Measurements from ENCODE around the gene SEC24B. TPM values are rescaled to one million over a fixed set of nuclear protein-coding genes. Genes with fewer than 3 reads are reported as not detected.

Gene SEC24B
- 32.0 and 32.3 TPM in 2 replicates for total RNA-seq

GRCh38 chr4:109433205-109434006 lies at the start of gene SEC24B:
TSS of gene SEC24B (plus strand) at chr4:109433815. CDS start at chr4:109433870, 55 bp downstream.
- Mint-ChIP-seq H3K27ac (peak within 1 kb of the TSS; percentile 71), H3K9me3 (no peaks in the 10 kb centered on the region), H3K36me3 (ENCODE audit: low read depth) (peaks cover 19% of the 10 kb centered on the region), H3K27me3 (ENCODE audit: low read depth) (no peaks in the 10 kb centered on the region), H3K4me1 (ENCODE audit: low read depth) (peaks cover 51% of the 10 kb centered on the region), H3K4me3 (ENCODE audit: low read depth) (peak within 1 kb of the TSS; percentile 84)
- peak; percentile 86 for DNase-seq (ENCODE audit: low spot score)
- intact Hi-C loops (cut with micrococcal nuclease): loop anchor here (1.0 to 5.0 kb wide), 4 partner anchors 39 to 382 kb away; partner anchors contain the start of genes GAR1 and MCUB

GRCh38 chr4:109383823-109384222 lies 49.8 kb upstream of the SEC24B start:
- no peaks in the 10 kb centered on the region for H3K4me1 Mint-ChIP-seq (ENCODE audit: low read depth)
- no peak for DNase-seq (ENCODE audit: low spot score)
- intact Hi-C loops (cut with micrococcal nuclease): no loop called here
- no peak overlapping the region for H3K4me3 Mint-ChIP-seq (ENCODE audit: low read depth)
- peaks cover 18% of the 10 kb centered on the region for H3K27me3 Mint-ChIP-seq (ENCODE audit: low read depth)
- H3K27ac Mint-ChIP-seq: no peak overlapping the region
- H3K36me3 Mint-ChIP-seq (ENCODE audit: low read depth): no peaks in the 10 kb centered on the region
- H3K9me3 Mint-ChIP-seq: no peaks in the 10 kb centered on the region

- peaks cover 26% of the 10 kb centered on the region for H3K27me3 Mint-ChIP-seq (ENCODE audit: low read depth)
- no peak overlapping the region for H3K27ac Mint-ChIP-seq
- no peaks in the 10 kb centered on the region for H3K36me3 Mint-ChIP-seq (ENCODE audit: low read depth)
- H3K9me3 Mint-ChIP-seq: no peaks in the 10 kb centered on the region
- intact Hi-C loops (cut with micrococcal nuclease): no loop called here
- H3K4me3 Mint-ChIP-seq (ENCODE audit: low read depth): no peak overlapping the region
- H3K4me1 Mint-ChIP-seq (ENCODE audit: low read depth): no peaks in the 10 kb centered on the region
- DNase-seq (ENCODE audit: low spot score): no peak
Measured at GRCh38 chr4:109385260-109385659, 48.4 kb upstream of the SEC24B start.

- H3K4me1 Mint-ChIP-seq (ENCODE audit: low read depth): peaks cover 8% of the 10 kb centered on the region
- H3K36me3 Mint-ChIP-seq (ENCODE audit: low read depth): no peaks in the 10 kb centered on the region
- H3K9me3 Mint-ChIP-seq: no peaks in the 10 kb centered on the region
- H3K4me3 Mint-ChIP-seq (ENCODE audit: low read depth): no peak overlapping the region
- DNase-seq (ENCODE audit: low spot score): no peak
- peaks cover 25% of the 10 kb centered on the region for H3K27me3 Mint-ChIP-seq (ENCODE audit: low read depth)
- intact Hi-C loops (cut with micrococcal nuclease): no loop called here
- no peak overlapping the region for H3K27ac Mint-ChIP-seq
Measured at GRCh38 chr4:109389369-109390114, 44.1 kb upstream of the SEC24B start.

GRCh38 chr4:109390115-109390768 lies 43.4 kb upstream of the SEC24B start:
- H3K9me3 Mint-ChIP-seq: no peaks in the 10 kb centered on the region
- H3K27me3 Mint-ChIP-seq (ENCODE audit: low read depth): peaks cover 25% of the 10 kb centered on the region
- H3K27ac Mint-ChIP-seq: no peak overlapping the region
- intact Hi-C loops (cut with micrococcal nuclease): no loop called here
- no peak for DNase-seq (ENCODE audit: low spot score)
- no peak overlapping the region for H3K4me3 Mint-ChIP-seq (ENCODE audit: low read depth)
- no peaks in the 10 kb centered on the region for H3K36me3 Mint-ChIP-seq (ENCODE audit: low read depth)
- peaks cover 8% of the 10 kb centered on the region for H3K4me1 Mint-ChIP-seq (ENCODE audit: low read depth)

- Mint-ChIP-seq H3K4me3 (ENCODE audit: low read depth) (no peak overlapping the region), H3K27me3 (ENCODE audit: low read depth) (peaks cover 34% of the 10 kb centered on the region), H3K9me3 (no peaks in the 10 kb centered on the region), H3K36me3 (ENCODE audit: low read depth) (no peaks in the 10 kb centered on the region), H3K4me1 (ENCODE audit: low read depth) (peaks cover 5% of the 10 kb centered on the region), H3K27ac (no peak overlapping the region)
- no peak for DNase-seq (ENCODE audit: low spot score)
- intact Hi-C loops (cut with micrococcal nuclease): no loop called here
Measured at GRCh38 chr4:109395694-109396093, 37.9 kb upstream of the SEC24B start.

DNA sequence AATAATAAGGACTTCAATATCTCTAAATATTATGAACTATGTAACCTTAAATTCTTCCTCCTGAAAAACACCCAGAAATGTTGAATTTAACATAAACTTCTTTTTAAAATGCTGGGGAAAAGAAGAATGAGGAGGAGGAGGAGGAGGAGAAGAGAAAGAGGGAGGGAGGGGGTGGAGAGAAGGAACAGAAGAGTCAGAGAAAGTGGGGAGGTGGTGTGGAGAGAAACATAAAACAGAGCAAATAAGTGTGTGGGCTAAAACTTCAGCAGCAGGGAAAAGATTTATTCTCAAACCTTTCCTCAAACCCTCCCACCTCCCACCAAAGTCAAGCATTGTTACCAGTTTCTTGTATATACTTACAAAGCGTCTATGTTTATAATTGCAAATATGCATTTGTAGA lies 34.7 kb upstream of the SEC24B start:
- H3K9me3 Mint-ChIP-seq: no peaks in the 10 kb centered on the region
- H3K36me3 Mint-ChIP-seq (ENCODE audit: low read depth): no peaks in the 10 kb centered on the region
- H3K4me1 Mint-ChIP-seq (ENCODE audit: low read depth): no peaks in the 10 kb centered on the region
- intact Hi-C loops (cut with micrococcal nuclease): no loop called here
- no peak overlapping the region for H3K27ac Mint-ChIP-seq
- peaks cover 43% of the 10 kb centered on the region for H3K27me3 Mint-ChIP-seq (ENCODE audit: low read depth)
- DNase-seq (ENCODE audit: low spot score): no peak
- H3K4me3 Mint-ChIP-seq (ENCODE audit: low read depth): no peak overlapping the region

DNA sequence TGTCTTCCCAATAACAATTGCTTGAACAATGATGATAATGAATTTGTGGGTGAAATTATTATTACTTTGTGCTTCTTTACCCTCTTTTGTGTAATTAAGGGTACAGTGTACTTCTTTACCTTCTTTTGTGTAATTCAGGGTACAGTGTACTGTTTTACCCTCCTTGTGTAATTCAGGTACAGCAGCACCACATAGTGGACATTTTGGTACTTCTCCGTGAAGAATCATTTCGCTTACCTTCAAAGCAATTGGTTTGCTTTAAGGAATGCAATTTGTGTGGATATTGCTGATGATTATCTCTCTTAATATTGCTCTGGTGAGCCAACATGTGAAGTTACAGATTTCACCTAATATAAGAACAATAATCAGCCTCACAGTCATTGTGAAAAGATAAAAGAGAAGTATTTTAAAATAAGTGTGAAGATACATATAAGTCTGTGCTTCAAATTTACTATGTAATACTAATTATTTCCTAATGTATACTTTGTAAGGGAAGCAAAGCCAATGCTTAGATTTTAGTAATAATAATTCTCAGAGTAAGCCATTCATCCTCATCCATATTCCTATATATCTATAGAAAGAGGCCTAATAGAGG lies 27.2 kb upstream of the SEC24B start:
- Mint-ChIP-seq H3K36me3 (ENCODE audit: low read depth) (no peaks in the 10 kb centered on the region), H3K4me3 (ENCODE audit: low read depth) (no peak overlapping the region), H3K4me1 (ENCODE audit: low read depth) (no peaks in the 10 kb centered on the region), H3K27me3 (ENCODE audit: low read depth) (peaks cover 28% of the 10 kb centered on the region), H3K9me3 (no peaks in the 10 kb centered on the region), H3K27ac (no peak overlapping the region)
- DNase-seq (ENCODE audit: low spot score): no peak
- intact Hi-C loops (cut with micrococcal nuclease): loop anchor here (10.0 kb wide), 1 partner anchor 722 kb away; no protein-coding TSS in a partner anchor

GRCh38 chr4:109407027-109407737 lies 26.4 kb upstream of the SEC24B start:
- Mint-ChIP-seq H3K27me3 (ENCODE audit: low read depth) (peaks cover 22% of the 10 kb centered on the region), H3K4me1 (ENCODE audit: low read depth) (no peaks in the 10 kb centered on the region), H3K27ac (no peak overlapping the region), H3K36me3 (ENCODE audit: low read depth) (no peaks in the 10 kb centered on the region), H3K4me3 (ENCODE audit: low read depth) (no peak overlapping the region), H3K9me3 (no peaks in the 10 kb centered on the region)
- no peak for DNase-seq (ENCODE audit: low spot score)
- intact Hi-C loops (cut with micrococcal nuclease): loop anchor here (10.0 kb wide), 1 partner anchor 722 kb away; no protein-coding TSS in a partner anchor

- Mint-ChIP-seq H3K27me3 (ENCODE audit: low read depth) (peaks cover 20% of the 10 kb centered on the region), H3K4me1 (ENCODE audit: low read depth) (no peaks in the 10 kb centered on the region), H3K4me3 (ENCODE audit: low read depth) (no peak overlapping the region), H3K36me3 (ENCODE audit: low read depth) (no peaks in the 10 kb centered on the region), H3K9me3 (no peaks in the 10 kb centered on the region), H3K27ac (no peak overlapping the region)
- intact Hi-C loops (cut with micrococcal nuclease): loop anchor here (10.0 kb wide), 1 partner anchor 724 kb away; no protein-coding TSS in a partner anchor
- DNase-seq (ENCODE audit: low spot score): no peak
Measured at GRCh38 chr4:109408711-109409110, 24.9 kb upstream of the SEC24B start.

DNA sequence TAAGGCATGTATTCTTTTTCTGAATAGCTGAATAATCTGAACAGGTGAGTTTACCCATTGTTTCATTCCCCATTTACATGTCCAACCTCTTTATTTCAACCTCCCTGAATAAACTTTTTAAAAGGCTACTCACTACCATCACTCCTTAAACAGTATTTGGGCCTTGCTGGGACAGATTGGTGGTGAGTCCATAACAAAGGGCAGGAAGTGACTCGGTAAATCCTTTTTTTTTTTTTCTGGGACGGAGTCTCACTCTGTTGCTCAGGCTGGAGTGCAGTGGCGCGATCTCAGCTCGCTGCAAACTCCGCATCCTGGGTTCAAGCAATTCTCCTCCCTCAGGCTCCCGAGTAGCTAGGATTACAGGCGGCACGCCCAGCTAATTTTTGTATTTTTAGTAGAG lies 23.4 kb upstream of the SEC24B start:
- Mint-ChIP-seq H3K36me3 (ENCODE audit: low read depth) (no peaks in the 10 kb centered on the region), H3K27me3 (ENCODE audit: low read depth) (peaks cover 15% of the 10 kb centered on the region), H3K27ac (no peak overlapping the region), H3K9me3 (no peaks in the 10 kb centered on the region), H3K4me3 (ENCODE audit: low read depth) (no peak overlapping the region), H3K4me1 (ENCODE audit: low read depth) (no peaks in the 10 kb centered on the region)
- DNase-seq (ENCODE audit: low spot score): no peak
- intact Hi-C loops (cut with micrococcal nuclease): no loop called here

GRCh38 chr4:109410776-109411175 lies 22.8 kb upstream of the SEC24B start:
- no peak overlapping the region for H3K27ac Mint-ChIP-seq
- intact Hi-C loops (cut with micrococcal nuclease): no loop called here
- no peak for DNase-seq (ENCODE audit: low spot score)
- peaks cover 12% of the 10 kb centered on the region for H3K27me3 Mint-ChIP-seq (ENCODE audit: low read depth)
- H3K36me3 Mint-ChIP-seq (ENCODE audit: low read depth): no peaks in the 10 kb centered on the region
- no peaks in the 10 kb centered on the region for H3K4me1 Mint-ChIP-seq (ENCODE audit: low read depth)
- no peaks in the 10 kb centered on the region for H3K9me3 Mint-ChIP-seq
- no peak overlapping the region for H3K4me3 Mint-ChIP-seq (ENCODE audit: low read depth)

Data from activated T-helper 2 cell treated with anti-CD3 and anti-CD28 coated beads, Interferon-gamma antibody, Interleukin-2, Interleukin-4, amounts not matched to agents 10 μg/mL and 5 μg/mL and 100 μg/mL, durations not matched to agents 14 hours and 24 hours and 36 hours (primary cell).